GM18499 (cell line): Measurements from ENCODE around the gene CPT1B.
"Not testable (repeated sequence)": the region's sequence is repeated elsewhere in the genome, so short reads cannot be mapped to it uniquely, and the experiment has no call there.

Source experiments
- ATAC-seq: cut with Tn5 transposase; IDR thresholded peaks from one replicate; pipeline ENCODE4 v1.9.1; 2021; ENCODE audit warnings: moderate number of reproducible peaks; ENCODE audit not compliant: insufficient read depth, unreplicated experiment

Gene CPT1B

DNA sequence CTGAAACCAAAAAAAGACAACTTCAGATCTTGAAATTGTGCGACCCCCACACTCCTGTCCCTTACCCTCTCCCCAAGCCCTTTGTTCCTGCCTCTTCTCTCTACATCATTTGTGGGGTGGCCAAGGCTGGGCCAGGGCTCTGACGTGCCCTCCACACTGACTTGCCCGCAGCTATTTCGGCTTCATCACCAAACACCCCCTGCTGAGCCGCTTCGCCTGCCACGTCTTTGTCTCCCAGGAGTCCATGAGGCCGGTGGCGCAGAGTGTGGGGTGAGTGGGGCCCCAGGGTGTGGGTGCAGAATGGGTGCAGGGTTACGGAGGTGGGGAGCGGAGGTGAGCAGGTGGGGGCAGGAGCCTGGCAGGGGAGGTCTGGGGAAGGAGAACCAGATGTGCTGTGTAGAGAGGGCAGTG is 31.8 kb upstream of the CPT1B start:
- ATAC-seq, result no peak

DNA sequence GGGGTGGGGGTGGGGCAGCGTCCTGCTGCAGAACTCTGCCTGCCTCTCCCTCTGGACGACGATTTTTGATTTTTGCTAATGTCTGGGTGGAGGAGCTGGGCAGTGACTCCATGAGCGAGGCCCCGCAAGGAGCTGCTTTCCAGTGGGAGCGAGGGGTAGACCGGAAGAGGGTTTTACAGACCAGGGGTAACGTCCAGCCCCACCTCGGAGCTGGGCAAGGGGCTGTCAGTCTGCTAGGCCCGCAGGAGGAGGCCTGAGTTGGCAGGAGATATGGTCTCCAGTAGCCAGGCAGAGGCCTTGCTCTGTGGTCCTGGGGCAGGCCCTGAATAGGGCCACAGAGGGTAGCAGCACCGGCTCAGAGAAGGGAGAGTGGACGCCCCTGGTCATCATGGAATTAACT is 31.4 kb upstream of the CPT1B start:
- no peak for ATAC-seq

DNA sequence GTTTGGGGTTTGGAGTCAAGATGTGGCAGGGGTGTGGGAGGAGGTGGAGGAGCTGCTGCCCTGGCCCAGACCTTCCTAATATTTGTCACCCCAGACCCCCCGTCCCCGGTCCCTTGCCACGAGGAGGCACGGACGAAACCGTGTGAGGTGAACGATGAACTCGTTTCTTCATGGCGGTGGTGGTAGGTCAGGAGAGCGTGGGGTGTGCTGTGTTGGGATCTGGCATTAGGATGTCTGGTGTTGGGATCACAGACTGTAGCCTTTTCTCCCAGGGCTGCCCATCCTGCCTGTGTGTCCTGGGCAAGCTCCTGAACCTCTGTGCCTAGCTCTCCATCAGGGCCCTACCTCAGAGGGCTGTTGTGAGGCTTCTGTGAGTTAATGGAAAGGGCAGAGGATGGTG is 30.8 kb upstream of the CPT1B start:
- no peak for ATAC-seq

DNA sequence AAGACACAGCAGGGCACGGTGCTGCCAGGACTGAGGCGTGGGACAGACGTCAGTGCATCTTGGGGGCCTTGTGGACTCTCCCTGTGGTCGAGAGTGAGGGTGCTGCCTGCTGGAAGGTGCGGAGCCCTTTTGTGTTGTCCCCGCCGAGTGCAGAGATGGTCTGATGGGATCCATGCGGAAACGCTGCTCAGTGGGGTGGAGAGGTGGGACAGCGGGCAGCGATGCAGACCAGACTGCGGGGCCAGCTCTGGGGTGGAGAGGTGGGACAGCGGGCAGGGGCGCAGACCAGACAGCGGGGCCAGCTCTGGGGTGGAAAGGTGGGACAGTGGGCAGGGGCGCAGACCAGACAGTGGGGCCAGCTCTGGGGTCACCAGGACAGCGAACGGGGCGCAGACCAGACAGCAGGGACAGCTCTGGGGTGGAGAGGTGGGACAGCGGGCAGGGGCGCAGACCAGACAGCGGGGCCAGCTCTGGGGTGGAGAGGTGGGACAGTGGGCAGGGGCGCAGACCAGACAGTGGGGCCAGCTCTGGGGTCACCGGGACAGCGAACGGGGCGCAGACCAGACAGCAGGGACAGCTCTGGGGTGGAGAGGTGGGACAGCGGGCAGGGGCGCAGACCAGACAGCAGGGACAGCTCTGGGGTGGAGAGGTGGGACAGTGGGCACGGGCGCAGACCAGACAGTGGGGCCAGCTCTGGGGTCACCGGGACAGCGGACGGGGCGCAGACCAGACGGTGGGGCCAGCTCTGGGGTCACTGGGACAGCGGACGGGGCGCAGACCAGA is 30.0 kb upstream of the CPT1B start:
- ATAC-seq, result not testable (repeated sequence)

DNA sequence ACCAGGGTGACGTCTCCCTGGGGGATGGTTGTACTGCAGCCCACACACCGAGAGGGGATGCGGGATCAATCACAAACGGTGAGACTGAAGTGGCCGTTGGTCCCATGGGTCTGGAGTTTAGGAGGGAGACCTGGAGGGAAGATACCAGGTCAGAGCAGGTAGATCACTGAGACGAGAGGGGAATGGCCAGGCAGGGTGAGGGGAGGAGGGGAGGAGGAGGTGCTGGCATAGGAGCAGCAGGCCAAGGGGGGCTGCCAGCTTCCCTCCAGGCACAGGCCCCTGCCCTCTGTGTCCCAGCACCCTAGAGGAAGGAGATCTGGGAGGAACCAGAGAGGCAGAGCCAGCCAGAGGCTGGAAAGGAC is 29.4 kb upstream of the CPT1B start:
- no peak for ATAC-seq

DNA sequence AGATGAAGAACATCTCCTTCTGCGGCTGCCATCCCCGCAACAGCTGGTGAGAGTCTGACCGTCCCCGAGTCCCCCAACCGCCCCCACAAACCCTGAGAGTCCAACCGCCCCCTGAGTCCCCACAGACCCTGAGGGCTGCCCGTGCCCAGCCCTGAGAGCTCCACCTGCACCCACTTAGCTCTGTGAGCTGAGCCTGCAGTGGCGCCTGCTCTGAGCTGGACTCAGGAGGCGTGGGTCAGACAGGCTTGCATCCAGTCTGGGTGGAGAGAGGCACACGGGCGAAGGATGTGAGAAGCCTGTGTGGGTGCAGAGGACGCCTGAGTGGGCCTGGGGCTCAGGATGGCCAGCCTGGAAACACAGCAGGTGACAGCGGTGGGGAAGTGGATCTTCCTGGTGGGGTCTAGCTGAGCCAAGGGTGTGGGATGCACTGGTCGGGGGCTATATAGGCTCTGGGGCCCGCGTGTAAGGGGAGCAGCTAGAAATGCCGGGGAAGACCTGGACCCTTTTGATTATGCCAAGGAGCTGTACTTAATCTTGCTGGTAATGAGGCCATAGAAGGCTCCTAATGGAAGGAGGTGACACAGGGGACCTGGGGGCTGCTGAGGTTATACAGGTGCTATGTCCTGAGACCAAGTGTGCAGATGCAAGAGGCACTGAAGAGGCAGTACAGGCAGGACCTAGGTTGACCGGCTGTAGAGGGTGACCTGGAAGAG is 28.9 kb upstream of the CPT1B start:
- no peak for ATAC-seq

DNA sequence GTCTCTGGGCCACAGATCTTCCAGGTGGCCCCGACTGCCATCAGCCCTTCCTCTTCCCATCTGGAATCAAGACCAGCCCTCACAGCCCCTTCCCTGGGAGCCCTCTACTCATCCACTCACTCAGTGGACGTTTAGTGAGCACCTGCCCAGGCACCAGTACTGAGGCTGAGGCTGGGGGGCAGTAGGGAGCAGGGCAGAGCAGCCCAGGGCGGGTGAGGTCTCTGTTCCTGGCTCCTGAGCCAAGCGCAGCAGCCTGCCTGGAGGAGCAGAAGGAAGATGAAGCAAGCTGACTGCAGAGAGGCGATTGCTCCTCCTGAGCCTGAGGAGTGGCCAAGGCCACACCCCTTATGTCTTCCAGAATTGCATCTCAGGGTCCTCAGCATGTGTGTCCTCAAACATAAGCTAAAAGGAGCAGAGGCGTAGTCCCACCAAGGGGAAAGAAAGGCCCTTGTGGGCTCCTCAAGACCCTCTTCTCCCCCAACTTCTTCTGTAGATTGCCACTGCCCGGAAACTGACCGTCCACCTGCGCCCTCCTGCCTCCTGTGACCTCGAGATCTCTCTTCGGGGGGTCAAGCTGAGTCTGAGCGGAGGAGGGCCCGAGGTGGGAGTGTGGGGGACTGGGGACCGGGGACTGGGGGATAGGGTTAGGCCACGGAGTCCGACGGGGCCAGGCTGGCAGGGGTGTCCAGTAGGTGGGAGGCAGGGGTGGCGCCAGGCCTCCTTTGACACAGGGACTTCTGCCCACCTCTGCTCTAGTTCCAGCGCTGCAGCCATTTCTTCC is 28.1 kb upstream of the CPT1B start:
- ATAC-seq, result no peak

DNA sequence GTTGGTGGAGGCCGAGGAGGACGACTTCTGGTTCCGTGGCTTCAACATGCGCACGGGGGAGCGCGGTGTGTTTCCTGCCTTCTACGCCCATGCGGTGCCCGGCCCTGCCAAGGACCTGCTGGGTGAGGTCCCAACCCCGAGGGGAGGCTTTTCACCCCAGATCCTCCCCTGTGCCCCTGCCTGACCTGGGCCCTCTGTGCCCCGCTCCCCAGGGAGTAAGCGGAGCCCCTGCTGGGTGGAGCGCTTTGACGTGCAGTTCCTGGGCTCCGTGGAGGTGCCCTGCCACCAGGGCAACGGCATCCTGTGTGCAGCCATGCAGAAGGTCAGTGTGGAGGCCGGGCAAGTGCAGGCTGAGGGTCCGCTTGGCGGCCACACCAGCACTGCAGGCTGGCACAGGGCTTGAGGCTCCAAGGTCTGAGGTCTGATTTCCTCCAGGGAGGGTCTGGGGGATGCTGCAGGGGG is 27.4 kb upstream of the CPT1B start:
- ATAC-seq, result no peak

DNA sequence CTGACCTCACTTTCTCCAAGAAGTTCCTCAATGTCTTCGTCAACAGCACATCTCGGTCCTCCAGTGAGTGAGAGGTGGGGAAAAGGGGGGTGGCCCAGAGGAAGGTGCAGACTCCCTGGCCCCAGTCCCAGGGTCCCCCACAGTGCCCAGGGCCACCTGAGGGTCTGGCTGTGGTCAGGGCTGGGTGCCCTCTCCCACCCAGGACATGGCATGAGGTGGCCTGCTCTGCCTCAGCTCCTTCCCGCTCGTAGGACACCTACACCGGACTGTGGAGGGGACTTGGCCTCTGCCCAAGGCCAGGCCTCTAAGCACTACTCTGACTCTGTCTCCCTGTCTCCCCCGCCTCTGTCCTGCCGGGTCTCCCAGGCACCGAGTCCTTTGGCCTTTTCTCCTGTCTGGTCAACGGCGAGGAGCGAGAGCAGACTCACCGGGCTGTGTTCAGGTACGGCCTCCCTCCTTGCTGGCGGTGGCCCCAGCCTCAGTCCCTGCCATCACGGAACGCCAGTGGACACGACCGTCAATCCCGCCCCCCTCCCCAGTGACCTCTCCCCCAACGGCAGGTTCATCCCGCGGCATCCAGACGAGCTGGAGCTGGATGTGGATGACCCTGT is 26.9 kb upstream of the CPT1B start:
- ATAC-seq, result no peak

DNA sequence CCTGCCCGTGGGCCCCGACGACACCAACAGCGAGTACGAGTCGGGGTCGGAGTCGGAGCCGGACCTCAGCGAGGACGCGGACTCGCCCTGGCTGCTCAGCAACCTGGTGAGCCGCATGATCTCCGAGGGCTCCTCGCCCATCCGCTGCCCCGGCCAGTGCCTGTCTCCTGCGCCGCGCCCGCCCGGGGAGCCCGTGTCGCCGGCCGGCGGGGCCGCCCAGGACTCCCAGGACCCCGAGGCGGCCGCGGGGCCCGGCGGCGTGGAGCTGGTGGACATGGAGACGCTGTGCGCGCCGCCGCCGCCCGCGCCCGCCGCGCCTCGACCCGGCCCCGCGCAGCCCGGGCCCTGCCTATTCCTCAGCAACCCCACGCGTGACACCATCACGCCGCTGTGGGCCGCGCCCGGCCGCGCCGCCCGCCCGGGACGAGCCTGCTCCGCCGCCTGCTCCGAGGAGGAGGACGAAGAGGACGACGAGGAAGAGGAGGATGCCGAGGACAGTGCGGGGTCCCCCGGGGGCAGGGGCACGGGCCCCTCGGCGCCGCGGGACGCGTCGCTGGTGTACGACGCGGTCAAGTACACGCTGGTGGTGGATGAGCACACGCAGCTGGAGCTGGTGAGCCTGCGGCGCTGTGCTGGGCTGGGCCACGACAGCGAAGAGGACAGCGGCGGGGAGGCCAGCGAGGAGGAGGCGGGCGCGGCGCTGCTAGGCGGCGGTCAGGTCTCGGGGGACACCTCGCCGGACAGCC is 26.2 kb upstream of the CPT1B start:
- no peak for ATAC-seq

DNA sequence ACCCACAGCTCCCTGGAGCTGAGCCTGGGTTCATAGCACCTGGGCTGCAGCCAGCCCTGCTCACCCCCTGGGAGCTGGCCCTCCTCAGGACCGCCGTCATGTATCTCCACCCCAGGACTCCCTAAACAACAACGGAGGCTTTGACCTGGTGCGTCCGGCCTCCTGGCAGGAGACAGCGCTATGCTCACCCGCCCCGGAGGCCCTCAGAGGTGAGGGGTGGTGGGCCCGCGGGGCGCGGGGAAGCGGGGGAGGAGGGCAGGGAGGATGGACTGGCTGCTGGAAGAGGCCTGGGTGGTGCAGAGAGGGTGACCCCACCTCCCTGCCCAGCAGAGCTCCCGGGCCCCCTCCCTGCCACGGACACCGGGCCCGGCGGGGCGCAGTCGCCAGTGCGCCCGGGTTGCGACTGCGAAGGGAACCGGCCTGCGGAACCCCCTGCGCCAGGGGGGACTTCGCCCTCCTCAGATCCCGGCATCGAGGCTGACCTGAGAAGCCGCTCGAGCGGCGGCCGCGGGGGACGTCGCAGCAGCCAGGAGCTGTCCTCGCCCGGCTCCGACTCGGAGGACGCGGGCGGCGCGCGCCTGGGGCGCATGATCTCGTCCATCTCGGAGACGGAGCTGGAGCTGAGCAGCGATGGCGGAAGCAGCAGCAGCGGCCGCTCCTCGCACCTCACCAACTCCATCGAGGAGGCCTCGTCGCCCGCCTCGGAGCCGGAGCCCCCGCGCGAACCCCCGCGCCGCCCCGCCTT is 25.5 kb upstream of the CPT1B start:
- no peak for ATAC-seq

DNA sequence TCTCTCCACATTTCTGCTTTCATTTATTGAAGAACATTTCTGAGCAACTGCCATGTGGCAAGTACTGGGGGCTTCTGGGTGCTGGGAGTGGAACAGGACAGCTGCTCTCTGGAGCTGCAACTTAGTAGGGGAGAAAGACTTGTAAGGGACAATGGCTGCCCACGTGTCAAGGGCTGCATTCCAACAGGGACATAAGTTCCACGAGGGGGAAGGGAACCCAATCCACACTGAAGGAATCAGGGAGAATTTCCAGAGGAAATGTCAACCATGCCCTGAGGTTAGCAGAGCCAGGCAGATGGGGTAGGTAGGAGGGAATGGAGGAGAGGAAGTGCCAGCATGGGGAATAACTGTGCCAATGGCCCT is 24.1 kb upstream of the CPT1B start:
- ATAC-seq, result no peak

DNA sequence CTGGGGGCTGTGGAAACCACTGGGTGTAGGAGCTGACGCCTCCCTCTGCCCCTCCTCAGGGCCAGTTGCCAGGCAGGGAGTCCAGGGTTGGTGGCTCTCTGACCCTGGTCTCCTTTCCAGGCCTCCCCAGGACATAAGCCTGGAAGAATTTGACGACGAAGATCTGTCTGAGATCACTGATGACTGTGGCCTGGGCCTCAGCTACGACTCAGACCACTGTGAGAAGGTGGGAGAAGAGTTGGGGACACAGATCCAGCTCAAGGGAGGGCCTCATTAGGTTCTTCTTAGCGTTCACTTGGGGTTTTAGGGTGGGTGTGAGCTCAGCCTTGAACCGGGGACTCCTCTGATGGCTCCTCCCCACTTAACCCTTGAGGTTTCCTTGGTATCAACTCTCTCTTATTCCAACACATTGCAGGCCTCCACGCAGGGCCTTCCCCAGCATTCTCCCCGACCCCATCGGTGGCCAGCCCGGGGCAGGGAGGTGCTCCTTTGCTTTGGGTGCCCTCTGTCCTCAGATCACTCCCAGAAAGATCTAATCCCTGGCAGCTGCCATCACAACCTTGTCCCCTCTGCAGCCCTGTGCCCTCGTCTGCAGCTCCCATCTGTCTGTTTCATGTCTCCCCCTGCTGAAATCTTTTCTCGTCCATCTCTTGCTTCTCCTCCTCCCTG is 23.6 kb upstream of the CPT1B start:
- no peak for ATAC-seq

DNA sequence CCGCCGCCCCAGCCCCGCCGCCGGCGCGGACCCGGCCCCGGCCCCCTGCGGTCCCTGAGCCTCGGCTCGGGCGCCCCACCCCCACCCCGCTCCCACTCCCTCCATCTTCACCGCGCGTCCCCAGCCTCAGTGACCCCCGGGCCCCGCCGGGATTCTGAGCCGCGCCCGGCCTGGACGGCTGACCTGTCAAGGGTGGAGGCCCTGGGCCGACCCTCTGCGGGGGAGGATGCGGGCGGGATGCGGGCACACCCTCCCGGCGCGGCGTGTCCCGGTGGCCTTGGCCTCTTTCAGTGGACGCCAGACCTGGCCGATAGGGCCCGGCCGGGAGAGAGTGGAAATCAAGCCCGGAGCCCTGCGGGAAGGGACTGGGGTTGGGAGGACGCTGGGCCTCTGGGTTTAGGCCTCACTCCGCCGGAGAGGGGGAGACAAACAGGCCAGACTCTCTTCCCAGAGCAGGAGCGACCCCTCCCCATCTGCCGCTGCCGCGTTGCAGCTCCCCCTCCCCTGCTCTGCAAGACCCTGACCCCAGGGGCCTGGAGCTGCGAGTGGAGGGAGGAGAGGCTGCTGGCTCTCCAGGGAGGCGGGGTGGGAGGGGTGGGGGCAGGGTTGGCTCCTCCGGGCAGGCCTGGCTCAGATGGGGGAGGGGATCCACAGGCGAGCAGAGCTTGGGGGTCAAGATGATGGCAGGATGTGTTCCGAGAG is 22.9 kb upstream of the CPT1B start:
- no peak for ATAC-seq

DNA sequence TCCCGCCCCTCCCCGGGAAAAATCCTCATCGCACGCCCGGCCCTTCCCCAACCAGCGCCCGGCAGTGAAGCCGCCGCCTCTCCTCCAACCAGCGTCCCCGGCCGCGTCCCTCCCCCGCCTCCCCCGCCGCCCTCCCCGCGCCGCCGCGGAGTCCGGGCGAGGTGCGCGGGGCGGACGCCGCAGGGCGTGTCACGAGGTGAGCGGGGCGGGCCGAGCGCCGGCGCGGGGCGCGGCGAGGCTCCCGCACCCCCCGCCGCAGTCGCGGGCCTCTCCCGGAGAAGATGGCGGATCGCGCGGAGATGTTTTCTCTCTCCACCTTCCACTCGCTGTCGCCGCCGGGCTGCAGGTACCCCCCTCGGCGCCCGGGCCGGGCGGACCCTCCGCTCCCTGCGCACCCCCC is 22.3 kb upstream of the CPT1B start, which contains the start of gene MAPK8IP2:
Gene MAPK8IP2 (plus strand): TSS at position 256 of the 400 bp plus-strand sequence. CDS start 26 bp downstream, at position 282.
- ATAC-seq, result no peak

DNA sequence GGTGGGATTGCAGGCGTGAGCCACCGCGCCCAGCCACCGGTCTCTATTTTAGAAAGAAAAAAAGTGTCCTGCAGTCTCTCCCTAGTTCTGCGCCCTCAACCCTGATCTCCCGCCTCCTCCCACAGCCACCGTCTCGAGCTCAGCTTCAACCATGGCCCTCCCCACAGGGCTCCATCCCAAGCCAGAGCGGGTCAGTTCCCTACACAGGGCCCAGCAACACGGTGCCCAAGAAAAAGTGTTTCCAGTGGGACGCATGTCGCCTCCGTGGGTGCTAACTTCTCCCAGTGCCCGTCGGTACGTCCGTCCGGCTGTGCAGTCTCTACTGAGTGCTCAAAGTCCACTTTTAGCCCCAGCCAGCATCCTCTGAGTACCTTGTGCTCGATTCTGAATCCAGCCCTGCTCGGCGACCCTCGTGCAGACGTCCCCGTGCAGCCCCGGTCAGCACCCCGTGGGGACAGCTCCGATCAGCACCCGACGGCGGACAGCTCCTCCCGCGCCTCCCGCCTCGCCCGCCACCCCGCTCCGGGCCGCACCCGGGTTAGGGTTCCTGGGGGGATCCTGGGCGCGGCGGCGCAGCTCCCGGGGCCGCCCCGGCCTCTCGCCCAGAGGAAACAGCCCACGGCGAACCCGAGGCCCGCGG is 21.7 kb upstream of the CPT1B start:
- ATAC-seq, result no peak

DNA sequence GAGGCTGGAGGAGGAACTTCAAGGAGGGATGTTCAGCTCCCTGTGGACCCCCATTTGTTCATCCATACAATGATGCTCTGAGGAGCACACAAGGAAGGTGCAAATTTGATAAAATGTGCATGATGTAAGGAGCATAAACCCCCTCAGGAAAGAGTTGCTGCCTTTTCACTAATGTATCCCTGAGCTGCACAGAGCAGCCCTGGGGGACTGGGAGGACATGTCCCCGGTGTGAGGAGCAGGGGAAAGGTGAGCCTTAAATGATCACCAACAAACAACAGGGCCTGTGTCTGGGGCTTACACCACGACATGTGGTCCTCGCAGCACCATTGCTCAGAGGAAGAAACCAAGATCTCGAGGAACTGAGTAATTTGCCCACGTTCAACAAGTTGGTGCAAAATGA is 18.9 kb upstream of the CPT1B start:
- no peak for ATAC-seq

DNA sequence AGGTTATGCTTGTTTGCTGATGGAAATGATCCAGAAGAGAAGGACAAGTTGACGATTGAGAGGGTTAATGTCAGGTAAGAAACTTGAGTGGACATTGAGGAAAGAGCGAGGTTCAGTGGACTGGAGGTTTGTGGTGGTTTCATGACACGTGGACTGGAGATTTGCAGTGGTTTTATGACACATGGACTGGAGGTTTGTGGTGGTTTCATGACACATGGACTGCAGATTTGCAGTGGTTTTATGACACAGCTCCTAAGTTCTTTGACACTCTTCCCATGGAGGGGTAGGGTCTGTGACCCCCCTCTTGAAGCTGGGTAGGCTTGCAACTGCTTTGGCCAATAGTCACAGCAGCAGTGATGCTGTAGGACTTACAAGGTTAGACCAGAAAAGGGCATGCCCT is 17.0 kb upstream of the CPT1B start:
- no peak for ATAC-seq
